Mammary epithelial cell (primary cell): ENCODE measurements around the gene DCC.

Source experiments
- EZH2 ChIP-seq: IDR thresholded peaks from 2 replicates; pipeline ENCODE4 v1.6.1; 2012; ENCODE audit warnings: low read length, inconsistent platforms, borderline replicate concordance
- TF ChIP-seq, protein P1 (sequence below), 2 donors: IDR thresholded peaks in 1 of 2; conservative IDR thresholded peaks in 1 of 2; 2 replicates each; pipeline ENCODE4 v1.5.1; 2011 to 2012; ENCODE audit warnings: inconsistent platforms in 2 of 2, low read length in 2 of 2, mild to moderate bottlenecking in 2 of 2, control low read depth in 1 of 2, low read depth in 1 of 2; ENCODE audit not compliant: insufficient read depth in 1 of 2; ENCODE audit errors: extremely low read depth in 1 of 2

DNA sequence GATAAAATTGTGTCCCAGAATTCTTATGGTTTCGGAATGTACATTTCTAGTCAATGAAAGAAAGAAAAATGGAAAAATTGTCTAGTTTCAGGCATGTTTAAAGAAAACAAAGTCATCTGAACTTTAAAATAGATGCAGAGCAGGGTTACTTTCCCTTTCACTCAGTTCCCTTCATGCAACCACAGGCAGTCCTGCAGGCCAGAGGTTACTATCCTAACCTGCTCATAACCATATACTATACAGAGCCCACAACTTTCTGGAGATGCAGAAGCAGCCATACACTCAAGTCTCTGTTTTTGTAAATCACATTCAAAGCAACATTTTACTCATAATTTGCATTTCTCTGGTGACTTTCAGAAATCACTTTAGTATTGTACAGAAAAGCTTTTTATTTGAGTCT lies 1194.2 kb downstream of the DCC start:
- TF ChIP-seq, protein P1, sequence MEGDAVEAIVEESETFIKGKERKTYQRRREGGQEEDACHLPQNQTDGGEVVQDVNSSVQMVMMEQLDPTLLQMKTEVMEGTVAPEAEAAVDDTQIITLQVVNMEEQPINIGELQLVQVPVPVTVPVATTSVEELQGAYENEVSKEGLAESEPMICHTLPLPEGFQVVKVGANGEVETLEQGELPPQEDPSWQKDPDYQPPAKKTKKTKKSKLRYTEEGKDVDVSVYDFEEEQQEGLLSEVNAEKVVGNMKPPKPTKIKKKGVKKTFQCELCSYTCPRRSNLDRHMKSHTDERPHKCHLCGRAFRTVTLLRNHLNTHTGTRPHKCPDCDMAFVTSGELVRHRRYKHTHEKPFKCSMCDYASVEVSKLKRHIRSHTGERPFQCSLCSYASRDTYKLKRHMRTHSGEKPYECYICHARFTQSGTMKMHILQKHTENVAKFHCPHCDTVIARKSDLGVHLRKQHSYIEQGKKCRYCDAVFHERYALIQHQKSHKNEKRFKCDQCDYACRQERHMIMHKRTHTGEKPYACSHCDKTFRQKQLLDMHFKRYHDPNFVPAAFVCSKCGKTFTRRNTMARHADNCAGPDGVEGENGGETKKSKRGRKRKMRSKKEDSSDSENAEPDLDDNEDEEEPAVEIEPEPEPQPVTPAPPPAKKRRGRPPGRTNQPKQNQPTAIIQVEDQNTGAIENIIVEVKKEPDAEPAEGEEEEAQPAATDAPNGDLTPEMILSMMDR (conservative IDR thresholded peaks at IDR 0.05 in 1 of 2, IDR thresholded peaks at IDR 0.05 in 1 of 2; ENCODE audit: extremely low read depth in 1 of 2, insufficient read depth in 1 of 2, low read depth in 1 of 2, low read length in 2 of 2): no peak
- no peak for TF ChIP-seq EZH2
